HCT116 (cell line): Measurements from ENCODE around the gene SLC4A7. TPM values are rescaled to one million over a fixed set of nuclear protein-coding genes. Genes with fewer than 3 reads are reported as not detected.

Experiments
- ATAC-seq: fragments of 200-7000 bp; cut with Tn5 transposase; 2 replicates; pipeline ENCODE4 v1.9.1; 2020; ENCODE audit warnings: mild to moderate bottlenecking, moderate library complexity
- BruUV-seq: library from RNA; stranded (reverse); fragments of 400-500 nt; replicated peaks from 2 replicates; lab custom pipeline; 2021; lab: Mats Ljungman, UMichigan
- CTCF ChIA-PET: fragments of 300-600 bp; sonication (Branson Sonifier 250); formaldehyde crosslinking; loops from one replicate; lab custom pipeline; 2021; ENCODE audit warnings: antibody characterized with exemption; lab: Charles Lee
- POLR2A ChIA-PET: fragments of 300-600, 350-600 bp; sonication (Branson Sonifier 250); formaldehyde crosslinking; loops from one replicate; lab custom pipeline; 2021; ENCODE audit warnings: antibody characterized with exemption; lab: Charles Lee
- RAD21 ChIA-PET, 2 experiments: fragments of 300-600 bp; sonication (Branson Sonifier 250); formaldehyde crosslinking; loops; one replicate each; lab custom pipeline; 2023; ENCODE audit warnings: low total read pairs in 2 of 2; ENCODE audit not compliant: uncharacterized antibody in 2 of 2, unreplicated experiment in 2 of 2, low non-redundant PET in 1 of 2; lab: Charles Lee
- DNase-seq: peaks from one replicate; pipeline ENCODE4 v3.0.0-alpha.2; 2010; ENCODE audit warnings: low read depth, low spot score
- H2AFZ ChIP-seq: fragments of 200-600 bp; shearing (Covaris generic), sonication (generic); 2 replicates; pipeline ENCODE4 v1.6.1; 2017; ENCODE audit warnings: low read depth, mixed run types, mixed read lengths, antibody characterized with exemption, low read length; ENCODE audit not compliant: poor library complexity, severe bottlenecking
- H3K27ac ChIP-seq: 2 replicates; pipeline ENCODE4 v1.5.1; 2012; ENCODE audit warnings: low read depth, low read length
- H3K27me3 ChIP-seq: fragments of 200-600 bp; sonication (generic); 2 replicates; pipeline ENCODE4 v1.6.1; 2016; ENCODE audit warnings: mixed run types, low read length, mixed read lengths; ENCODE audit not compliant: insufficient read depth
- H3K36me3 ChIP-seq, 2 experiments: fragments of 200-500 bp in 1 of 2; fragments of 200-600 bp in 1 of 2; sonication (Bioruptor generic) in 1 of 2; sonication (generic) in 1 of 2; 2 replicates each; pipeline versions ENCODE4 v1.5.1 to v1.6.1; 2014 to 2016; ENCODE audit warnings: low read length in 2 of 2, inconsistent platforms in 1 of 2, mixed read lengths in 1 of 2, mixed run types in 1 of 2; ENCODE audit not compliant: insufficient read depth in 2 of 2, control insufficient read depth in 1 of 2
- H3K4me1 ChIP-seq, 2 experiments: fragments of 200-600 bp in 1 of 2; sonication (generic) in 1 of 2; 2 replicates each; pipeline versions ENCODE4 v1.5.1 to v1.6.1; 2012 to 2017; ENCODE audit warnings: low read length in 2 of 2, inconsistent platforms in 1 of 2, mild to moderate bottlenecking in 1 of 2, mixed read lengths in 1 of 2, mixed run types in 1 of 2, moderate library complexity in 1 of 2; ENCODE audit not compliant: insufficient read depth in 2 of 2, control insufficient read depth in 1 of 2
- H3K4me2 ChIP-seq: fragments of 200-600 bp; sonication (generic); 2 replicates; pipeline ENCODE4 v1.6.1; 2017; ENCODE audit warnings: mixed run types, low read length, mixed read lengths
- H3K4me3 ChIP-seq, 2 experiments: fragments of 200-600 bp in 1 of 2; sonication (generic) in 1 of 2; replicated peaks in 1 of 2; 2 replicates each; pipeline ENCODE4 v1.5.1; 2011 to 2016; ENCODE audit warnings: low read length in 2 of 2, control low read depth in 1 of 2, low read depth in 1 of 2, mild to moderate bottlenecking in 1 of 2, mixed read lengths in 1 of 2, mixed run types in 1 of 2
- H3K79me2 ChIP-seq: fragments of 200-600 bp; sonication (generic); 2 replicates; pipeline ENCODE4 v1.6.1; 2017; ENCODE audit warnings: mild to moderate bottlenecking, mixed run types, low read length, moderate library complexity, mixed read lengths; ENCODE audit not compliant: insufficient read depth
- H3K9ac ChIP-seq: fragments of 200-600 bp; sonication (generic); 2 replicates; pipeline ENCODE4 v1.6.1; 2016; ENCODE audit warnings: low read length, mixed read lengths
- H3K9me2 ChIP-seq: fragments of 200-600 bp; sonication (generic), shearing (Covaris generic); 2 replicates; pipeline ENCODE4 v1.6.1; 2017; ENCODE audit warnings: mixed run types, mild to moderate bottlenecking, moderate library complexity; ENCODE audit not compliant: insufficient read depth
- H3K9me3 ChIP-seq, 2 experiments: fragments of 200-500 bp in 1 of 2; fragments of 200-600 bp in 1 of 2; sonication (Bioruptor generic) in 1 of 2; sonication (generic) in 1 of 2; 2 replicates each; pipeline ENCODE4 v1.6.1; 2014 to 2017; ENCODE audit warnings: low read length in 2 of 2, mixed read lengths in 2 of 2, inconsistent platforms in 1 of 2, low read depth in 1 of 2, mild to moderate bottlenecking in 1 of 2, mixed run types in 1 of 2, moderate library complexity in 1 of 2; ENCODE audit not compliant: control insufficient read depth in 1 of 2, insufficient read depth in 1 of 2
- H4K20me1 ChIP-seq: fragments of 200-600 bp; sonication (generic), shearing (Covaris generic); 2 replicates; pipeline ENCODE4 v1.6.1; 2017; ENCODE audit warnings: mixed run types, mild to moderate bottlenecking, moderate library complexity; ENCODE audit not compliant: insufficient read depth
- JUND ChIP-seq: IDR thresholded peaks from 2 replicates; pipeline ENCODE4 v1.6.1; 2012
- MAX ChIP-seq: IDR thresholded peaks from 2 replicates; pipeline ENCODE4 v1.6.1; 2012
- POLR2A ChIP-seq: IDR thresholded peaks from 2 replicates; pipeline ENCODE4 v1.7.0; 2011; ENCODE audit warnings: borderline replicate concordance; ENCODE audit not compliant: insufficient read depth, insufficient read length; ENCODE audit errors: extremely low read depth
- RAD21 ChIP-seq: IDR thresholded peaks from 2 replicates; pipeline ENCODE4 v1.6.1; 2012; ENCODE audit warnings: low read depth, mild to moderate bottlenecking
- REST ChIP-seq: IDR thresholded peaks from 2 replicates; pipeline ENCODE4 v1.6.1; 2012; ENCODE audit warnings: low read depth
- ZFX ChIP-seq: fragments of 450-650 bp; IDR thresholded peaks from 2 replicates; pipeline ENCODE4 v1.6.1; 2017
- ZNF274 ChIP-seq: fragments of 200-500 bp; sonication (Bioruptor generic); IDR thresholded peaks from 2 replicates; pipeline ENCODE4 v1.6.1; 2014; ENCODE audit warnings: mild to moderate bottlenecking, low read depth, low read length, inconsistent platforms
- intact Hi-C: fragments of 100-400 bp; cut with micrococcal nuclease; formaldehyde crosslinking; loops from 2 replicates; pipeline ENCODE4 v1.10.0; 2022
- total RNA-seq: library from RNA; stranded (reverse); gene quantifications from one replicate; pipeline ENCODE4 v1.2.1, GENCODE V29; 2021; ENCODE audit not compliant: unreplicated experiment

Gene SLC4A7
- total RNA-seq, 1 experiment from 2014 or later = 37.6 TPM

- H3K36me3 ChIP-seq = peaks cover 15 to 29% of the 10 kb centered on the region in 2 experiments
- ChIA-PET POLR2A (no interaction called here), CTCF (no interaction called here), RAD21 (interaction anchor here in 1 of 2 experiments (0.7 kb wide), 1 partner anchor 15 kb away, joined by 5 read pairs; no protein-coding TSS in a partner anchor)
- ATAC-seq = peak; percentile 27; the same call in 1 of the 2 replicates
- H4K20me1 ChIP-seq = peaks cover 3% of the 10 kb centered on the region; the same call in 1 of the 2 replicates
- no peak overlapping the region for H2AFZ ChIP-seq
- H3K4me1 ChIP-seq = peaks cover 2 to 8% of the 10 kb centered on the region in 2 experiments; a peak in 1 of 4 replicates
- peaks cover 3% of the 10 kb centered on the region; the same call in 1 of the 2 replicates for H3K79me2 ChIP-seq
- H3K9me3 ChIP-seq = no peaks in the 10 kb centered on the region
- H3K27me3 ChIP-seq = no peaks in the 10 kb centered on the region
- H3K4me3 ChIP-seq = no peak overlapping the region
- H3K9ac ChIP-seq = no peak overlapping the region
- H3K27ac ChIP-seq = 0 out of 2 replicates have a peak overlapping the region, but pooled peaks have one; percentile 10
- TF ChIP-seq ZFX (no peak), MAX (no peak), JUND (peak; percentile 22; the same call in 1 of the 2 replicates), RAD21 (no peak), POLR2A (no peak), REST (no peak), ZNF274 (no peak)
- no peaks in the 10 kb centered on the region for H3K9me2 ChIP-seq
- peak; percentile 4 for DNase-seq
- intact Hi-C loops = no loop called here
- BruUV-seq = no TSS peak
- no peak overlapping the region for H3K4me2 ChIP-seq
These were observed 53.1 kb downstream of the SLC4A7 start for GRCh38 chr3:27431116-27431515.
